BE2C (cell line): ENCODE data around the gene GUCY2D.

Source experiments
- DNase-seq: peaks from one replicate; pipeline ENCODE4 v3.0.0-alpha.2; 2020
- H3K27me3 ChIP-seq: fragments of 250-450 bp; sonication (Bioruptor Pico); 2 replicates; pipeline ENCODE4 v1.5.1; 2020; ENCODE audit warnings: mild to moderate bottlenecking
- H3K36me3 ChIP-seq: fragments of 250-450 bp; sonication (Bioruptor Pico); 2 replicates; pipeline ENCODE4 v1.5.1; 2020; ENCODE audit warnings: mild to moderate bottlenecking
- H3K4me1 ChIP-seq: fragments of 250-450 bp; sonication (Bioruptor Pico); 2 replicates; pipeline ENCODE4 v1.5.1; 2020
- H3K4me3 ChIP-seq: 2 replicates; pipeline ENCODE4 v1.5.1; 2011; ENCODE audit warnings: low read depth, low read length
- H3K9me3 ChIP-seq: fragments of 250-450 bp; sonication (Bioruptor Pico); 2 replicates; pipeline ENCODE4 v1.5.1; 2020
- CTCF ChIP-seq: IDR thresholded peaks from 2 replicates; pipeline ENCODE4 v1.5.1; 2012; ENCODE audit warnings: mild to moderate bottlenecking, low read depth, low read length

Gene GUCY2D

DNA sequence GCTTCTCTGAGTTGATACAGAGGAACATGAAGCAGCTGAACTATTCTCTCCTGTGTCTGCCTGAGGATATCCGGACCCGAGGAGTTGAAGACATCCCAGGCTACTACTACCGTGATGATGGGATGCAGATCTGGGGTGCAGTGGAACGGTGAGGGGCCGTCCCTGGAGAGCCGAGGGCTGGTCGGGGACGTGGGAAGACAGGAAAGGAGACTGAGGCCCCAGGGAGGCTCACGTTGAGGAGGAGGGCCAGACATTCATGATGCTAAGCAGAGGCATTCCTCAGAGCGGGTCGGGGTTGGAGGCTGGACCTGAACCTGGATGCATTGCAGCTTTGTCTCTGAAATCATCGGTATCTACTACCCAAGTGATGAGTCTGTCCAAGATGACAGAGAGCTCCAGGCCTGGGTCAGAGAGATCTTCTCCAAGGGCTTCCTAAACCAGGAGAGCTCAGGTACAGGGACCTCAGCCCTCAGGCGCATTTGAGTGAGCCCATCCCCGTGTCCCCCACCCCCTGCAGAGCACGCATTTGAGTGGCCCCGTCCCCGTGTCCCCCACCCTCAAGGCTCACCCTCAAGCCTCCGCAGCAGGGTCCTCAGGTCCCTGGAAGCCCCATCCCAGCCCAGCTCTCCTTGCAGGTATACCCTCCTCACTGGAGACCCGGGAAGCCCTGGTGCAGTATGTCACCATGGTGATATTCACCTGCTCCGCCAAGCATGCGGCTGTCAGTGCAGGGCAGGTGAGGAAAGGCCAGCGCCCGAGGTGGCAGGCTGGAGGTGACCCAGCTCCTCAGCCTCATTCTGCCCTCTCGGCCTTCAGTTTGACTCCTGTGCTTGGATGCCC lies 44.7 kb downstream of the GUCY2D start:
- DNase-seq: no peak
- Histone ChIP-seq H3K36me3 (no peaks in the 10 kb centered on the region), H3K4me3 (no peak overlapping the region), H3K27me3 (no peaks in the 10 kb centered on the region), H3K4me1 (no peaks in the 10 kb centered on the region), H3K9me3 (no peaks in the 10 kb centered on the region)
- no peak for TF ChIP-seq CTCF

DNA sequence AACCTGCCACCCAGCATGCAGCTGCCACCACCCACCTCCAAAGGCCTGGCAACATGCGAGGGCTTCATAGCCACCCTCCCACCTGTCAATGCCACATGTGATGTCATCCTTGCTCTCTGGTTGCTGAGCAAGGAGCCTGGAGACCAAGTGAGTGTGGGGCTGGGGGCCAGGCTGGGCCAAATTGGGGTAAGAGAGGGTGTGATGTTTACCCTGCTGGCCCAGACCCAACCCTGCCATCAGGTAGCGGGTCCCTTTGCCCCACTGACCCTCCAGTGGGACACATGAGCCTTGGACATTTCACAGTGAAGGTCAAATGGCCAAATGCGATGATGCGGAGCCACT lies 45.3 kb downstream of the GUCY2D start:
- no peaks in the 10 kb centered on the region for H3K27me3 ChIP-seq
- no peak overlapping the region for H3K4me3 ChIP-seq
- H3K36me3 ChIP-seq: no peaks in the 10 kb centered on the region
- no peak for DNase-seq
- H3K9me3 ChIP-seq: no peaks in the 10 kb centered on the region
- TF ChIP-seq CTCF: no peak
- no peaks in the 10 kb centered on the region for H3K4me1 ChIP-seq

- no peaks in the 10 kb centered on the region for H3K9me3 ChIP-seq
- no peak for DNase-seq
- no peak for TF ChIP-seq CTCF
- no peaks in the 10 kb centered on the region for H3K36me3 ChIP-seq
- no peak overlapping the region for H3K4me3 ChIP-seq
- H3K27me3 ChIP-seq: no peaks in the 10 kb centered on the region
- no peaks in the 10 kb centered on the region for H3K4me1 ChIP-seq
Measured at GRCh38 chr17:8048236-8048635, 45.8 kb downstream of the GUCY2D start.

DNA sequence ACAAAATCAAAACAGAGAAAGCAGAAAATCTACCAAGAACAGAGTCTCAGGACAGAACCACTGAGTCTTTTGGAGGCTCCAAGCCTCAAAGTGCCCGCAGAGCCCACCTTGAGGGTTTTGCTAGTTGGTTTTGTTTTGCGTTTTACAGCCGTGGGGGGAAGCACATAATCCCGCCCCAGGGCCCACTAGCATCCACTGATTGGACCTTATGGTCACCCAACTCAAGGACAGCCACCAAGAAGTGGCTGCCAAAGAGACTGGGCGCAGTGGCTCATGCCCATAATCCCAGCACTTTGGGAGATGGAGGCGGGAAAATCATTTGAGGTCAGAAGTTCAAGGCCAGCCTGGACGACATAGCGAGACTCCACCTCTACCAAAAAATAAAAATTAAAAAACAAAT lies 46.3 kb downstream of the GUCY2D start:
- H3K27me3 ChIP-seq: no peaks in the 10 kb centered on the region
- H3K36me3 ChIP-seq: no peaks in the 10 kb centered on the region
- H3K4me3 ChIP-seq: no peak overlapping the region
- no peak for TF ChIP-seq CTCF
- H3K4me1 ChIP-seq: no peaks in the 10 kb centered on the region
- H3K9me3 ChIP-seq: no peaks in the 10 kb centered on the region
- no peak for DNase-seq

DNA sequence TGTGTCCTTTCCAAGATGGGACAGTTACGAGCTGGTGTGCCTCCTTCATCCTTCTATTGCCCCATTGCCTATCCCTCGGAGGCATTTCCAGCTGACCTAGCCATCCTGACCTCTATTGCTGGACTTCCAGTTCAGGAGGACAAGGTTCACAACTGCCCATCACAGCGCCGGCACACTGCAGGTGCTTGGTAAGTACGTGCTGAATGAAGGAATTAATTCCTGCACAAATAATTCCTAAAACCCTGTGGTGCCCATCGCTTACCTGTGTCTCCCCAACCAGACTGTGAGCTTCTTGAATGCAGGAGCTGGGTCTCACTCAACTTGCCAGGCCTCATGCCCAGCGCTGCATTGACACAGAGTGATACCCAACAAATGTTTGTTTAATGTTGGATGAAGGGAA lies 49.4 kb downstream of the GUCY2D start:
- Histone ChIP-seq H3K9me3 (no peaks in the 10 kb centered on the region), H3K27me3 (no peaks in the 10 kb centered on the region), H3K36me3 (no peaks in the 10 kb centered on the region), H3K4me1 (no peaks in the 10 kb centered on the region), H3K4me3 (no peak overlapping the region)
- TF ChIP-seq CTCF: no peak
- no peak for DNase-seq
